ENCODE data around the gene ATP5MC2. TPM values are rescaled to one million over a fixed set of nuclear protein-coding genes. Genes with fewer than 3 reads are reported as not detected.
"Not testable (repeated sequence)": the region's sequence is repeated elsewhere in the genome, so short reads cannot be mapped to it uniquely, and the experiment has no call there.

The ATP5MC2 gene
- total RNA-seq, 2 experiments from 2014 or later = 341 to 347 TPM

DNA sequence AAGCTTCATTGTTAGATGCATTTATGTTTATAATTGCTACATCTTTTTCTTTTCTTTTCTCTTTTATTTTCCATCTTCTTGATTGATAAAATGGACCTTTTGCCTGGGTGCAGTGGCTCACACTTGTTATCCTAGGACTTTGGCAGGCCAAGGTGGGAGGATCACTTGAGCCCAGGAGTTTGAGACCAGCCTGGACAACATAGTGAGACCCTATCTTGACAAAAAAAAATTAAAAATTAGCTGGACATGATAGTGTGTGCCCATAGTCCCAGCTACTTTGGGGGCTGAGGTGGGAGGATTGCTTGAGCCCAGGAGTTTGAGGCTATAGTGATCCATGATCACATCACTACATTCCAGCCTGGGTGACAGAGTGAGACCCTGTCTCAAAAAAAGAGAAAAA lies 40.2 kb downstream of the ATP5MC2 start:
- H3K27me3 Mint-ChIP-seq; H3K36me3 Mint-ChIP-seq (ENCODE audit: low read depth); H3K27ac Mint-ChIP-seq; H3K4me3 Mint-ChIP-seq; POLR2A ChIA-PET; DNase-seq; H3K9me3 Mint-ChIP-seq; H3K4me1 Mint-ChIP-seq: not testable (repeated sequence)
- CTCF ChIA-PET = interaction anchor here (0.6 kb wide), 1 partner anchor 22 kb away, joined by 5 read pairs; no protein-coding TSS in a partner anchor

DNA sequence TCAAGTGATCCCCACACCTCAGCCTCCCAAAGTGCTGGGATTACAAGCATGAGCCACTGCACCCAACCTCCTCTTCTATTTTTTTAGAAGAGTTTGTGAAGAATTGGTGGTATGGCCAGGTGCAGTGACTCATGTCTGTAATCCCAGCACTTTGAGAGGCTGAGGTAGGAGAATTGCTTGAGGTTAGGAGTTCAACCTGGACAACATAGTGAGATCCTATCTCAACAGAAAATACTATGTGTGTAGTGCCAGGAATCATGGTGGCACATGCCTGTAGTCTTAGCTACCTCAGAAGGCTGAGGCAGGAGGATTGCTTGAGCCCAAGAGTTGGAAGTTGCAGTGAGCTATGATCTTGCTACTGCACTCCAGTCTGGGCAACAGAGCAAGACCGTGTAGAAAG lies 44.2 kb downstream of the ATP5MC2 start:
- Mint-ChIP-seq H3K36me3 (ENCODE audit: low read depth) (peaks cover 3% of the 10 kb centered on the region), H3K4me3 (no peak overlapping the region), H3K4me1 (peaks cover 4% of the 10 kb centered on the region), H3K27me3 (peaks cover 7% of the 10 kb centered on the region), H3K9me3 (no peaks in the 10 kb centered on the region), H3K27ac (no peak overlapping the region)
- CTCF ChIA-PET = no interaction called here
- no peak for DNase-seq
- POLR2A ChIA-PET = no interaction called here

DNA sequence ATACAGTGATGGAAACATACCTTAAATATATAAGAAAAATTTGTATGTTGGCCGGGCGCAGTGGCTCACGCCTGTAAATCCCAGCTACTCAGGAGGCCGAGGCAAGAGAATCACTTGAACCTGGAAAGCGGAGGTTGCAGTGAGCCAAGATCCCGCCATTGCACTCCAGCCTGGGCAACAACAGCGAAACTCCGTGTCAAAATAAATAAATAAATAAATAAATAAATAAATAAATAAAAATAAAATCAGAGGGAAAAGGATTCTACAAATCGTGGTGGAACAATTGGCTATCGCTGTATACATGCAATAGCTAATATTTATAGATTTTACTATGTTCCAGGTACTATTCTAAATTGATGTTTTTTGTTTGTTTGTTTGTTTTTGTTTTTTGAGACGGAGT lies 48.0 kb downstream of the ATP5MC2 start:
- H3K9me3 Mint-ChIP-seq = no peaks in the 10 kb centered on the region
- no peak overlapping the region for H3K27ac Mint-ChIP-seq
- DNase-seq = no peak
- POLR2A ChIA-PET = interaction anchor here (5.7 kb wide), 1 partner anchor 48 kb away, joined by 34 read pairs; the partner anchor contains the start of gene ATP5MC2
- H3K27me3 Mint-ChIP-seq = peaks cover 7% of the 10 kb centered on the region
- H3K4me1 Mint-ChIP-seq = peaks cover 35% of the 10 kb centered on the region
- H3K4me3 Mint-ChIP-seq = no peak overlapping the region
- CTCF ChIA-PET = interaction anchor here (0.7 to 1.0 kb wide), 2 partner anchors 48 to 115 kb away, joined by 3 read pairs; partner anchors contain the start of gene ATP5MC2
- H3K36me3 Mint-ChIP-seq (ENCODE audit: low read depth) = peaks cover 8% of the 10 kb centered on the region

DNA sequence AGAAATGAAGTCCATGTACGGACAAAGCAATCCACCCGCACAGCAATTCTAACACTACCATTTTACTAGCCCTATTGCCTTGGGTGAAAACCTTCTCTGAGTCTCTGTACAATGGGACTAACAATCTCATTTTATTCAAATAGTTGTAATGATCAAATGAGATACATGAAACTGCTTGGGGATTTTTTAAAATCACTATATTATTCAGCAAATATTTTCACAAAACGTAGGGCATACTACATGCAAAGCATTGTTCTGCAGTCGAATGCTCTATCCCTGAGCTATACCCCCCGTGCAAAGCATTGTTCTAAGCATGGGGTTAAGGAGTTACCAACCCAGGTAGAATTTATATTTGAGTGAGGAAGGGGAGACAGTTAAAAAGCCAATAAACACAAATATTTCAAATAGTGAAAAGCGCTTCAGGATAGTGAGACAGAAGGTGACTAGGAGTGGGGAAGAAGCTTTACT lies 49.1 kb downstream of the ATP5MC2 start:
- peak overlapping the region; percentile 99 for H3K4me3 Mint-ChIP-seq
- no peak for DNase-seq

DNA sequence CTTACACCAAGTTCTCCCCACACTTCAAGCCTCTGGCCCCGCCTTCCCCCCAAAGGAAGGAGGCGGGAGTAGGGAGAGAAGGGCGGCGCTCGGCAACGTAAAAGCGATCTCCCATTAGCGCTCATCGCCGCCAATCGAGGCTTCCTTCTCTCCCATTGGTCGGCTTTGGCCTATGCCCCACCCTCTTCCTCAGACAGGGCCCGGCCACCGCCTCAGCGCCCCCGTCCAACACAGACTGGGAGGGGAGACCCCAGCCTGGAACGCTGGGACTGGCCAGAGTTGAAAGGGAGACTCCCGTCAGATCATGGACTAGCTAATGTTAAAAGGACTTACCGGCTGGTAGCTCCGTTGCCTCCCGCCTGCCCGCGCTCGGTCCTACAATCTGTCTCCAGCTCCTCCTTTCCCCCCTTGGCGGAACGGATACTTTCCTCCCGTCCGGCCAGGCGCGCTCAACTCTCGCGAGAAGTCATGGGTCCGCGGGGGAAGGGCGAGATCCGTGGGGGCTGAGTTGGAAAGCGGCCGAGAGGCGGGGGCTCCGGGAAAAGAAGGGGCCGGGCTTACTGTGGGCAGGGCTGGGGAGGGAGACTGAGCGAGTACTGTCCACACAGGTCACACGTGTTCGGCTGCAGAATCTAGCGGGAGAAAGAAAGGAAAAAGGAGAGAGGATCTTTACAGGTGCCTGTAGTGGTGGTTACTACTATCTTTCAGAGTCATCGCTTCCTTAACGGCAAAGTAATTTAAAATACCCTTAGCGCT lies 49.8 kb downstream of the ATP5MC2 start, which contains the start of gene ATF7:
ATF7 (minus strand) TSS at position 437 of the 756 bp plus-strand sequence. CDS start 25,382 bp downstream, outside the sequence.
- peak within 1 kb of the TSS; percentile 87 for H3K27ac Mint-ChIP-seq
- no peaks in the 10 kb centered on the region for H3K9me3 Mint-ChIP-seq
- DNase-seq = peak; percentile 98
- POLR2A ChIA-PET = interaction anchor here (1.1 to 5.7 kb wide), 3 partner anchors 8 to 49 kb away, joined by 5 to 34 read pairs (median 8); partner anchors contain the start of gene ATP5MC2
- peaks cover 5% of the 10 kb centered on the region for H3K36me3 Mint-ChIP-seq (ENCODE audit: low read depth)
- H3K27me3 Mint-ChIP-seq = peaks cover 4% of the 10 kb centered on the region
- CTCF ChIA-PET = interaction anchor here (0.8 to 1.0 kb wide), 4 partner anchors 13 to 131 kb away, joined by 3 to 5 read pairs (median 3); partner anchors contain the start of gene ATP5MC2
- peak within 1 kb of the TSS; percentile 99 for H3K4me3 Mint-ChIP-seq
- H3K4me1 Mint-ChIP-seq = peaks cover 38% of the 10 kb centered on the region

More for the DNA sequence above, 49.1 kb downstream of the ATP5MC2 start:
- CTCF ChIA-PET = interaction anchor here (0.7 to 1.0 kb wide), 4 partner anchors 14 to 131 kb away, joined by 3 to 5 read pairs (median 3); partner anchors contain the start of gene ATP5MC2
- Mint-ChIP-seq H3K4me1 (peaks cover 38% of the 10 kb centered on the region), H3K27me3 (peaks cover 5% of the 10 kb centered on the region), H3K36me3 (ENCODE audit: low read depth) (peaks cover 6% of the 10 kb centered on the region), H3K9me3 (no peaks in the 10 kb centered on the region), H3K27ac (peak overlapping the region; percentile 87)
- POLR2A ChIA-PET = interaction anchor here (0.6 to 5.7 kb wide), 4 partner anchors 9 to 89 kb away, joined by 3 to 34 read pairs (median 6); partner anchors contain the start of gene ATP5MC2

DNA sequence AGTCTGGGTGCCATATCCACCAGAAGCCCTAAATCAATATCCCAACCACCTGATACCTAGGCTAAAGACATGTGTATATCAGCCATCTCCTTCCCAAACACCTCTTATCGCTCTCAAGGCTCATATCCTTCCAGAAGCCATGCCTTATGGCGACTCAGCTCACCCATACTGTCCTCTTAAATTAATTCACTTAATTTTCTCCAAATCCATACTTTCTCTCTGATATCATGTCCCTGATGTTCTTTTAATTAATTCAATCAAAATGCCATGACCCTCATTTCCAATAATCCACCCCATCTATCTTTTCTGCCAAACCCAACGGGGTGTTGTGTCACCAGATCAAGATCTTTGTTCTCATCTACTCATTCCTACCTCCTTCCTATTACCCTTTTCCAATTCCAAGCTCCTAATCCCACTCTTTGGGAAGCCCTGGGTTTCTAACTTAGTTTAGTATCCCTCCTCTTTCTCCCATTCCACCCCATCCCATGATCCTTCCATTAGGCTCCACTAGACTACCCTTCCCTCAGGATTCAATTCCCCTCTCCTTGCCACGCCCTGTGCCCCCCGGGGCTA lies 50.4 kb downstream of the ATP5MC2 start:
- ChIA-PET CTCF (interaction anchor here (0.6 to 0.9 kb wide), 4 partner anchors 50 to 598 kb away, joined by 3 to 5 read pairs (median 3); partner anchors contain the start of gene ATP5MC2), POLR2A (interaction anchor here (1.1 to 5.7 kb wide), 3 partner anchors 8 to 50 kb away, joined by 5 to 34 read pairs (median 8); partner anchors contain the start of gene ATP5MC2)
- no peak for DNase-seq
- peaks cover 8% of the 10 kb centered on the region for H3K36me3 Mint-ChIP-seq (ENCODE audit: low read depth)
- H3K27me3 Mint-ChIP-seq = no peaks in the 10 kb centered on the region
- peaks cover 40% of the 10 kb centered on the region for H3K4me1 Mint-ChIP-seq
- peak overlapping the region; percentile 99 for H3K4me3 Mint-ChIP-seq
- peak overlapping the region; percentile 87 for H3K27ac Mint-ChIP-seq
- no peaks in the 10 kb centered on the region for H3K9me3 Mint-ChIP-seq

DNA sequence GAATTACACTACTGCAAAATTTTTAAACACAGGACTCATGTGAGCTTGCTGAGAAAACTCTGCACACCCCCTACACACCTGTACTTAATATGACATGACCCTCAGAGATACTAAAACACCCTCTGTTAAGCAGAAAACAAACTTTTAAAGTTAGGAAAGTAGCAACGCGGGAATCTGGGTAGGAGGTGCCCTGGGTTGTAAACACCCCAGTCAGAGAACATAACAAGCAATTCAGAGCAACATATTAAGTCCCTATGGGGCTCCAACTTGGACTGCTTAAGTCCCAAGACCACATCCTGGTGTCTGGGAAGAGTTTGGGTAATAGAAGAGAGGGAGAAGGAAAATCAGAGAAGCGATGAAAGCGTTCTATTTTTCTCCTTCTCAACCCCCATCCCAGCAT lies 50.9 kb downstream of the ATP5MC2 start:
- peak overlapping the region; percentile 99 for H3K4me3 Mint-ChIP-seq
- no peak overlapping the region for H3K27ac Mint-ChIP-seq
- H3K36me3 Mint-ChIP-seq (ENCODE audit: low read depth) = peaks cover 8% of the 10 kb centered on the region
- ChIA-PET CTCF (interaction anchor here (0.6 to 0.8 kb wide), 2 partner anchors 53 to 598 kb away, joined by 3 read pairs; no protein-coding TSS in a partner anchor), POLR2A (interaction anchor here (5.7 kb wide), 1 partner anchor 51 kb away, joined by 34 read pairs; the partner anchor contains the start of gene ATP5MC2)
- no peak for DNase-seq
- H3K9me3 Mint-ChIP-seq = no peaks in the 10 kb centered on the region
- peaks cover 40% of the 10 kb centered on the region for H3K4me1 Mint-ChIP-seq
- no peaks in the 10 kb centered on the region for H3K27me3 Mint-ChIP-seq

DNA sequence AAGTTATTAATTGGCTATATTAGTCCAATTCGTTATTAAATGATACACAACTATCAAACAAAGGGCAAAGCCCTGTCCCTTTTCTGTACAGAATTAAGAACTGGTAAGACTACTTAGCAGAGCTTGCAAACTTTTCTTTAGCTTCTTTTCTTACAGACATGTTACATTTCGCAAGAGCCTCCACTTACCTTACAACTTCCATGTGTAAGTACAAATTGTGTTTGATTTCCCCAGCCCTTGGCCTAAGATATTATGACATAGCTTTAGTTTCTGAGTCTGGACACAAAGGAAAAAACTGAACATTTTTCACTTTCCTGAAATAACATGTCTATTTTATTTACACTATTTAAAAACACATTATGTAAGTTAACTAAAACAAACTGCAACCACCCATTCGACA lies 51.4 kb downstream of the ATP5MC2 start:
- Mint-ChIP-seq H3K4me3 (peak overlapping the region; percentile 99), H3K27ac (no peak overlapping the region), H3K36me3 (ENCODE audit: low read depth) (peaks cover 8% of the 10 kb centered on the region), H3K9me3 (no peaks in the 10 kb centered on the region), H3K27me3 (no peaks in the 10 kb centered on the region), H3K4me1 (peaks cover 40% of the 10 kb centered on the region)
- POLR2A ChIA-PET = interaction anchor here (0.8 to 5.7 kb wide), 5 partner anchors 16 to 65 kb away, joined by 3 to 34 read pairs (median 3); partner anchors contain the start of gene ATP5MC2
- no peak for DNase-seq
- CTCF ChIA-PET = interaction anchor here (0.8 to 2.6 kb wide), 4 partner anchors 9 to 81 kb away, joined by 3 to 13 read pairs (median 4); partner anchors contain the start of gene ATP5MC2

DNA sequence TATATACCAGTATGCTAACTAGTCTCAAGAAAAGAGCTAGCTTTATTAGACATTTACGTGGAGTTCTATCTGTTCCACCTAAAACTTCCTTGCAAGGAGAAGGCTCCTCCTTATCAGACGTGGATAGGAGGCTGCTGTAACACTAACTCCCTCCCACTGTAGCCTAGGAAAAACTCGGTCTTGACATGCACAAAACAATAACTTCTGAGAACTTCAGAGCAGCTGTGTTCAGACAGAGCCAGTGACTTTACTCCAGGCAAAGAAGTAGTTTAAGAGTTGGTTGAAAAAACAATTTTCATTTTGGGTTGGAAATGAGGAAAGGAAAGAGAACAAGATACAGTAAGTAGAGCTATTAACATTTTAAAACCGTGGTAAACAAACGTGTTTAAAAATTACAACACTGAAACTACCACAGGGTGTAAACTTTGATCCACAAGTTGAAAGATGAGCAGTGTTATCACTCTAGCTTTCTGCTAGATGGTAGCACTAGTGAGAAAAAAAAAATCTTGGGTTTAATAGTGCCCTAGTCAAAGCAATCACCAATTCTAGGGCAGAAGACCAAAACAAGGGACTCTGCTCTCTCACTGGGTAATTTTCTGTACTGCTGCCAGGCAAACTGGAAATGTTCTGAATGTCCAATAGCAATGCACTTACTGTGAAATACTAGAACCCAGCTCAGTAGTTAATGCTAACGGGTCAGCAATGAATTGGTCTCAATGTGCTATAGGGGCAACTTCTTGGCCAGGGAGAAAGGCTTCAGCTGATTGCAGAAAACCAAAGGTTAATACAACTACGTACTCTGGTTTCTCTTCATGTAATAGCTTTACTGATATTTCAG lies 52.1 kb downstream of the ATP5MC2 start:
- POLR2A ChIA-PET = interaction anchor here (0.8 to 5.7 kb wide), 6 partner anchors 15 to 64 kb away, joined by 3 to 34 read pairs (median 3); partner anchors contain the start of gene ATP5MC2
- Mint-ChIP-seq H3K4me3 (peak overlapping the region; percentile 99), H3K27ac (peak overlapping the region; percentile 18), H3K27me3 (no peaks in the 10 kb centered on the region), H3K9me3 (no peaks in the 10 kb centered on the region), H3K36me3 (ENCODE audit: low read depth) (peaks cover 8% of the 10 kb centered on the region), H3K4me1 (peaks cover 43% of the 10 kb centered on the region)
- CTCF ChIA-PET = interaction anchor here (0.8 to 2.6 kb wide), 6 partner anchors 8 to 114 kb away, joined by 3 to 13 read pairs (median 4); partner anchors contain the start of gene ATP5MC2
- DNase-seq = no peak

DNA sequence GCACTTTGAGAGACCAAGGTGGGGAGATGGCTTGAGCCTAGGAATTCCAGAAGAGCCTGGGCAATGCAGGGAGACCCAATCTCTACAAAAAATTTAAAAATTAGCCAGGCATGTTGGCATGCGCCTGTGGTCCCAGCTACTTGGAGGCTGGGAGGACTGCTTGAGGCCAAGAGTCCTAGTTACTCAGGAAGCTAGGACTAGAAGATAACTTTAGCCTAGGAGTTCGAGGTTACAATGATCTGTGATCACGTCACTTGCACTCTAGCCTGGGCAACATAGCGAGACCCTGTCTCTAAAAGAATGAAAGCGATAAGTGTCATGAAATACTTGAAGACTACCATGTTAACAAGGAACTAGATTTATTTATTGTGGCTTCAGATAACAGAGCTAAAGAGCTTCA lies 53.2 kb downstream of the ATP5MC2 start:
- peaks cover 53% of the 10 kb centered on the region for H3K4me1 Mint-ChIP-seq

DNA sequence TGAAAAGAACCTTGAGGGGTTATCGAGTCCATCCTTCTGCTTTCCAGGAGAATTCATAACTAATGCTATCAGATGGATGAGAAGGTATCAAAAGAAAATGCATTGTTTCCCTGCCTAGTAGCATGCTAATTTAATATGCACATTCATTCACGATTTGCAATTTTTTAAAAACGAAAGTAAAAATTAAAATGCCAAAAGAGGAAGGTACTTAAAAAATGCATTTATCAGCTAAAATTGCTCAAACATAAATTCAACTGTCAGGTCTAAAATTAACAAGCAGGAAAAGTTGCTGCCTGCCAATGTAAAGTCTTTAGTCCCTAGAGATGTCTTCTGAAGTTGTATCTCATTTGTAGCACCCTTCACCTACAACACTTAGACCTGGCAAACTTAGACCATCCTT lies 57.6 kb downstream of the ATP5MC2 start:
- peaks cover 18% of the 10 kb centered on the region for H3K36me3 Mint-ChIP-seq (ENCODE audit: low read depth)
- ChIA-PET CTCF (interaction anchor here (1.0 to 1.5 kb wide), 3 partner anchors 11 to 75 kb away, joined by 3 to 5 read pairs (median 5); partner anchors contain the start of gene ATP5MC2), POLR2A (interaction anchor here (0.7 to 2.0 kb wide), 3 partner anchors 8 to 109 kb away, joined by 3 to 8 read pairs (median 6); partner anchors contain the start of genes ATF7 and ATP5MC2)
- H3K27ac Mint-ChIP-seq = peak overlapping the region; percentile 73
- no peaks in the 10 kb centered on the region for H3K9me3 Mint-ChIP-seq
- peaks cover 24% of the 10 kb centered on the region for H3K4me1 Mint-ChIP-seq
- no peaks in the 10 kb centered on the region for H3K27me3 Mint-ChIP-seq
- peak overlapping the region; percentile 72 for H3K4me3 Mint-ChIP-seq
- no peak for DNase-seq

More for the DNA sequence above, 53.2 kb downstream of the ATP5MC2 start:
- Mint-ChIP-seq H3K9me3 (no peaks in the 10 kb centered on the region), H3K27me3 (no peaks in the 10 kb centered on the region), H3K27ac (no peak overlapping the region), H3K4me3 (no peak overlapping the region), H3K36me3 (ENCODE audit: low read depth) (peaks cover 13% of the 10 kb centered on the region)
- ChIA-PET POLR2A (interaction anchor here (0.9 to 5.7 kb wide), 4 partner anchors 9 to 104 kb away, joined by 3 to 34 read pairs (median 4); partner anchors contain the start of gene ATP5MC2), CTCF (interaction anchor here (0.6 to 2.6 kb wide), 5 partner anchors 14 to 833 kb away, joined by 3 to 13 read pairs (median 4); partner anchors contain the start of gene ATP5MC2)
- DNase-seq = no peak

Measured in activated CD4-positive, alpha-beta memory T cell treated with anti-CD3 and anti-CD28 coated beads, Interleukin-2, amount 10 ng/mL, durations not matched to agents 7 days and 5 days (primary cell).